Measurements from ENCODE around the gene USP4. TPM values are rescaled to one million over a fixed set of nuclear protein-coding genes. Genes with fewer than 3 reads are reported as not detected.

The USP4 gene
- total RNA-seq, 1 experiment from 2014 or later, result 32.8 TPM

GRCh38 chr3:49255112-49255511, 84.7 kb downstream of the USP4 start:
- no peak for TF ChIP-seq CTCF (conservative IDR thresholded peaks at IDR 0.05; ENCODE audit: low read depth, low read length)
- no peak for TF ChIP-seq EZH2 (IDR thresholded peaks at IDR 0.05; ENCODE audit: borderline replicate concordance, low read depth, low read length, poor library complexity, severe bottlenecking)
- DNase-seq (ENCODE audit: low spot score), result no peak
- BruUV-seq (replicated peaks), result no TSS peak
- intact Hi-C loops (cut with micrococcal nuclease; ENCODE audit: unreplicated experiment), result no loop called here
- no peak overlapping the region for H3K27ac ChIP-seq (ENCODE audit: low read depth, low read length, poor library complexity, severe bottlenecking)
- POLR2A ChIA-PET (ENCODE audit: low non-redundant PET), result no interaction called here
- no peak overlapping the region for H3K4me3 ChIP-seq (ENCODE audit: low read depth, low read length, poor library complexity, severe bottlenecking)
- no peaks in the 10 kb centered on the region for H3K9me3 ChIP-seq (ENCODE audit: low read depth, low read length, poor library complexity, severe bottlenecking)
- no peaks in the 10 kb centered on the region for H3K4me1 ChIP-seq (ENCODE audit: insufficient read depth, low read length, poor library complexity, severe bottlenecking)
- no peaks in the 10 kb centered on the region for H3K36me3 ChIP-seq (ENCODE audit: insufficient read depth, low read length, poor library complexity, severe bottlenecking)
- CTCF ChIA-PET, result no interaction called here
- no peaks in the 10 kb centered on the region for H3K27me3 ChIP-seq (replicated peaks; ENCODE audit: insufficient read depth, low read depth, low read length, poor library complexity)

- H3K9me3 ChIP-seq (ENCODE audit: low read depth, low read length, poor library complexity, severe bottlenecking), result no peaks in the 10 kb centered on the region
- H3K4me3 ChIP-seq (ENCODE audit: low read depth, low read length, poor library complexity, severe bottlenecking), result no peak overlapping the region
- no peak for DNase-seq (ENCODE audit: low spot score)
- intact Hi-C loops (cut with micrococcal nuclease; ENCODE audit: unreplicated experiment), result no loop called here
- no peaks in the 10 kb centered on the region for H3K36me3 ChIP-seq (ENCODE audit: insufficient read depth, low read length, poor library complexity, severe bottlenecking)
- no peak overlapping the region for H3K27ac ChIP-seq (ENCODE audit: low read depth, low read length, poor library complexity, severe bottlenecking)
- BruUV-seq (replicated peaks), result no TSS peak
- TF ChIP-seq CTCF (conservative IDR thresholded peaks at IDR 0.05; ENCODE audit: low read depth, low read length) (no peak), EZH2 (IDR thresholded peaks at IDR 0.05; ENCODE audit: borderline replicate concordance, low read depth, low read length, poor library complexity, severe bottlenecking) (no peak)
- no peaks in the 10 kb centered on the region for H3K27me3 ChIP-seq (replicated peaks; ENCODE audit: insufficient read depth, low read depth, low read length, poor library complexity)
- CTCF ChIA-PET, result no interaction called here
- H3K4me1 ChIP-seq (ENCODE audit: insufficient read depth, low read length, poor library complexity, severe bottlenecking), result no peaks in the 10 kb centered on the region
- POLR2A ChIA-PET (ENCODE audit: low non-redundant PET), result no interaction called here
Observed at GRCh38 chr3:49253512-49253911, 86.3 kb downstream of the USP4 start.

GRCh38 chr3:49248840-49249227, 91.0 kb downstream of the USP4 start:
- H3K9me3 ChIP-seq (ENCODE audit: low read depth, low read length, poor library complexity, severe bottlenecking), result no peaks in the 10 kb centered on the region
- BruUV-seq (replicated peaks), result no TSS peak
- intact Hi-C loops (cut with micrococcal nuclease; ENCODE audit: unreplicated experiment), result no loop called here
- H3K27ac ChIP-seq (ENCODE audit: low read depth, low read length, poor library complexity, severe bottlenecking), result no peak overlapping the region
- H3K27me3 ChIP-seq (replicated peaks; ENCODE audit: insufficient read depth, low read depth, low read length, poor library complexity), result no peaks in the 10 kb centered on the region
- TF ChIP-seq CTCF (conservative IDR thresholded peaks at IDR 0.05; ENCODE audit: low read depth, low read length) (no peak), EZH2 (IDR thresholded peaks at IDR 0.05; ENCODE audit: borderline replicate concordance, low read depth, low read length, poor library complexity, severe bottlenecking) (no peak)
- CTCF ChIA-PET, result no interaction called here
- no peaks in the 10 kb centered on the region for H3K4me1 ChIP-seq (ENCODE audit: insufficient read depth, low read length, poor library complexity, severe bottlenecking)
- no peak for DNase-seq (ENCODE audit: low spot score)
- H3K36me3 ChIP-seq (ENCODE audit: insufficient read depth, low read length, poor library complexity, severe bottlenecking), result no peaks in the 10 kb centered on the region
- H3K4me3 ChIP-seq (ENCODE audit: low read depth, low read length, poor library complexity, severe bottlenecking), result no peak overlapping the region
- POLR2A ChIA-PET (ENCODE audit: low non-redundant PET), result no interaction called here

All from A673 (cell line).